NCI-H748 (cell line): ENCODE data around the gene SSH2.
"Not testable (repeated sequence)": the region's sequence is repeated elsewhere in the genome, so short reads cannot be mapped to it uniquely, and the experiment has no call there.

ENCODE experiments used
- DNase-seq: peaks from one replicate; lab custom pipeline; 2025; ENCODE audit not compliant: unreplicated experiment; lab: John Stamatoyannopoulos, UW

SSH2 gene

GRCh38 chr17:29931231-29931932 is 1.4 kb upstream of the SSH2 start:
- DNase-seq, result peak; percentile 98

GRCh38 chr17:29930409-29931010 is 482 bp upstream of the SSH2 start:
- peak; percentile 85 for DNase-seq

GRCh38 chr17:29929006-29929532 is 959 bp downstream of the SSH2 start:
- DNase-seq, result peak; percentile 68

- no peak for DNase-seq
Observed at GRCh38 chr17:29927546-29927945, 2.5 kb downstream of the SSH2 start.

GRCh38 chr17:29924786-29925185 is 5.2 kb downstream of the SSH2 start:
- no peak for DNase-seq

- no peak for DNase-seq
Observed at GRCh38 chr17:29918922-29919856, 10.8 kb downstream of the SSH2 start.

- no peak for DNase-seq
Observed at GRCh38 chr17:29918016-29918415, 12.0 kb downstream of the SSH2 start.

GRCh38 chr17:29914819-29915537 is 15.1 kb downstream of the SSH2 start:
- no peak for DNase-seq

- DNase-seq, result no peak
Observed at GRCh38 chr17:29911641-29912177, 18.3 kb downstream of the SSH2 start.

GRCh38 chr17:29909236-29910003 is 20.6 kb downstream of the SSH2 start:
- no peak for DNase-seq

GRCh38 chr17:29906969-29907368 is 23.1 kb downstream of the SSH2 start:
- DNase-seq, result no peak

GRCh38 chr17:29905879-29906167 is 24.2 kb downstream of the SSH2 start:
- no peak for DNase-seq

- no peak for DNase-seq
Observed at GRCh38 chr17:29905086-29905878, 24.7 kb downstream of the SSH2 start.

- DNase-seq, result no peak
Observed at GRCh38 chr17:29903471-29903870, 26.6 kb downstream of the SSH2 start.

GRCh38 chr17:29897136-29897535 is 32.9 kb downstream of the SSH2 start:
- DNase-seq, result not testable (repeated sequence)

- DNase-seq, result no peak
Observed at GRCh38 chr17:29892201-29892600, 37.8 kb downstream of the SSH2 start.

GRCh38 chr17:29891131-29891530 is 38.9 kb downstream of the SSH2 start:
- no peak for DNase-seq

- DNase-seq, result no peak
Observed at GRCh38 chr17:29885031-29885640, 44.9 kb downstream of the SSH2 start.

- DNase-seq, result no peak
Observed at GRCh38 chr17:29883497-29883896, 46.5 kb downstream of the SSH2 start.
